ENCODE results near the gene GGA1.
"Not testable (repeated sequence)": the region's sequence is repeated elsewhere in the genome, so short reads cannot be mapped to it uniquely, and the experiment has no call there.

The GGA1 gene

GRCh38 chr22:37594237-37594636 lies 14.4 kb upstream of the GGA1 start:
- TF ChIP-seq, protein P1, sequence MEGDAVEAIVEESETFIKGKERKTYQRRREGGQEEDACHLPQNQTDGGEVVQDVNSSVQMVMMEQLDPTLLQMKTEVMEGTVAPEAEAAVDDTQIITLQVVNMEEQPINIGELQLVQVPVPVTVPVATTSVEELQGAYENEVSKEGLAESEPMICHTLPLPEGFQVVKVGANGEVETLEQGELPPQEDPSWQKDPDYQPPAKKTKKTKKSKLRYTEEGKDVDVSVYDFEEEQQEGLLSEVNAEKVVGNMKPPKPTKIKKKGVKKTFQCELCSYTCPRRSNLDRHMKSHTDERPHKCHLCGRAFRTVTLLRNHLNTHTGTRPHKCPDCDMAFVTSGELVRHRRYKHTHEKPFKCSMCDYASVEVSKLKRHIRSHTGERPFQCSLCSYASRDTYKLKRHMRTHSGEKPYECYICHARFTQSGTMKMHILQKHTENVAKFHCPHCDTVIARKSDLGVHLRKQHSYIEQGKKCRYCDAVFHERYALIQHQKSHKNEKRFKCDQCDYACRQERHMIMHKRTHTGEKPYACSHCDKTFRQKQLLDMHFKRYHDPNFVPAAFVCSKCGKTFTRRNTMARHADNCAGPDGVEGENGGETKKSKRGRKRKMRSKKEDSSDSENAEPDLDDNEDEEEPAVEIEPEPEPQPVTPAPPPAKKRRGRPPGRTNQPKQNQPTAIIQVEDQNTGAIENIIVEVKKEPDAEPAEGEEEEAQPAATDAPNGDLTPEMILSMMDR (IDR thresholded peaks at IDR 0.05; ENCODE audit: low read depth, low read length) = no peak
- no peak for DNase-seq (ENCODE audit: extremely low read depth, low read depth)

DNA sequence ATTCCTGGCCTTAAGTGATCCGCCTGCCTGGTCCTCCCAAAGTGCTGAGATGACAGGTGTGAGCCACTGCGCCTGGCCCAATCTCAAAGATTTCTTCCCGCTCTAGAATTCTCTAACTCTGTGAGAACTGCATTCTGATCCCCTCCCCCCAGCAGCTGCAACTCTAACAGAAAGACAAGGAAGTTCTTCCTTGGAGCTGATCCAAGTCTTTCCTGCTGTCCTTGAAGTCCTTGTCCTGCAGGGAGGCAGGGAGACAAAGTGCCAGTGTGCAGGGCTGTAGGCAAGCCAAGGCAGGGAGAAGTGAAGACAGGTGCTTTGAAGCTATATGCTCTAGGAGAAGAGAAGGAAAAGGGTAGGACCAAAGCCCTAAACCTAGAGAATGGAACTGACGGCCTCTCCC lies 9.5 kb upstream of the GGA1 start:
- DNase-seq (ENCODE audit: extremely low read depth, low read depth) = no peak

GRCh38 chr22:37601203-37601539 lies 7.5 kb upstream of the GGA1 start:
- TF ChIP-seq, protein P1 (IDR thresholded peaks at IDR 0.05; ENCODE audit: low read depth, low read length) = no peak
- DNase-seq (ENCODE audit: extremely low read depth, low read depth) = no peak

More for the DNA sequence above, 9.5 kb upstream of the GGA1 start:
- TF ChIP-seq, protein P1 (IDR thresholded peaks at IDR 0.05; ENCODE audit: low read depth, low read length) = no peak

- TF ChIP-seq, protein P1 (IDR thresholded peaks at IDR 0.05; ENCODE audit: low read depth, low read length) = no peak
- no peak for DNase-seq (ENCODE audit: extremely low read depth, low read depth)
Observed at GRCh38 chr22:37601540-37602442, 6.8 kb upstream of the GGA1 start.

GRCh38 chr22:37602546-37603277 lies 5.9 kb upstream of the GGA1 start:
- not testable (repeated sequence) for DNase-seq (ENCODE audit: extremely low read depth, low read depth)

DNA sequence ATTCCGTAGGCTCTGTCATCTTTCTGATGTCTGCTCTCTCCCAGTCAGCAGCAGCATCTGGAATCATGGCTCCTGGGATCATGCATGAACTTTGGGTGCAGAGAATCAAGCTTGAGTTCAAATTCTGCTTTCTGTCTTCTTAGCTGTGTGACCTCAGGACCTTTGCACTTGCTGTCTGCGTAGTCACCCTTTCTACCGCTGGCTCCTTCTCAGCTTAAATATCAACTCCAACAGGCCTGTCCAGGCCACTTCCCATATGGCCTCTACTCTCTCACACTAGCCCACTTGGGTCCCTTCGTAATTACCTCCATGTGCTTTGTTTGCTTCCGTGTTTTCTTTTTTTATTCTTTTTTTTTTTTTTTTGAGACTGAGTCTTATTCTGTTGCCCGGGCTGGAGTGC lies 4.6 kb upstream of the GGA1 start:
- TF ChIP-seq, protein P1 (IDR thresholded peaks at IDR 0.05; ENCODE audit: low read depth, low read length) = no peak
- no peak for DNase-seq (ENCODE audit: extremely low read depth, low read depth)

DNA sequence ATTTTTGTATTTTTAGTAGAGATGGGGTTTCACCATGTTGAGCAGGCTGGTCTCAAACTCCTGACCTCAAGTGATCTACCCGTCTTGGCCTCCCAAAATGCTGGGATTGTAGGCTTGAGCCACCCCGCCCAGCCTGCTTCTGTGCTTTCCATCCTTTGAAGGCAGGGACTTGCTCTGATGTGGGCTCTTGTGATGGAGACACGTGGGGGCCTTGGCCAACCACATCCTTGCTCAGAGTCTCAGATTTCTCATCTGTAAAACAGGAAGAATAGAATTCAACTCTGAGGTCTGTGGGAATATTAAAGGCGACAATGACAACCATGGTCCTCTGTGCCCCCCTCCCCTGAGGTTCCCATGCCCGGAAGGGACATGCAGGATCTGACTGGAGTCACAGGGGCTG lies 3.8 kb upstream of the GGA1 start:
- no peak for DNase-seq (ENCODE audit: extremely low read depth, low read depth)
- TF ChIP-seq, protein P1 (IDR thresholded peaks at IDR 0.05; ENCODE audit: low read depth, low read length) = no peak
